ENCODE measurements around the gene MOBP. TPM values are rescaled to one million over a fixed set of nuclear protein-coding genes. Genes with fewer than 3 reads are reported as not detected.

MOBP gene
- total RNA-seq, 4 donors from 2014 or later = 0.08 to 0.47 TPM; not detected in 2

- Histone ChIP-seq H3K4me1 (peaks cover 0 to 6% (median 0%) of the 10 kb centered on the region in 3 donors), H3K36me3 (no peaks in the 10 kb centered on the region), H3K27me3 (no peaks in the 10 kb centered on the region), H3K4me3 (no peak overlapping the region), H3K27ac (no peak overlapping the region), H3K9me3 (no peaks in the 10 kb centered on the region)
- WGBS, 2 donors (ENCODE audit: low coverage in 1 of 2) = 88 to 95% methylated on average over 3 to 5 of the region's 5 CpGs
- no peak for ATAC-seq
- TF ChIP-seq POLR2A (IDR thresholded peaks at IDR 0.05) (no peak), POLR2AphosphoS5 (IDR thresholded peaks at IDR 0.05) (no peak), CTCF (IDR thresholded peaks at IDR 0.05) (no peak), EP300 (IDR thresholded peaks at IDR 0.05) (no peak)
Measured at GRCh38 chr3:39432342-39432741, 35.1 kb upstream of the MOBP start.

GRCh38 chr3:39433642-39434041 is 33.8 kb upstream of the MOBP start:
- Histone ChIP-seq H3K27me3 (no peaks in the 10 kb centered on the region), H3K4me1 (peaks cover 0 to 6% (median 0%) of the 10 kb centered on the region in 3 donors), H3K9me3 (no peaks in the 10 kb centered on the region), H3K36me3 (no peaks in the 10 kb centered on the region), H3K27ac (peak overlapping the region in 2 of 4 donors; percentile 53 to 55), H3K4me3 (no peak overlapping the region)
- TF ChIP-seq CTCF (IDR thresholded peaks at IDR 0.05) (no peak), POLR2AphosphoS5 (IDR thresholded peaks at IDR 0.05) (no peak), EP300 (IDR thresholded peaks at IDR 0.05) (no peak), POLR2A (IDR thresholded peaks at IDR 0.05) (no peak)
- no peak for ATAC-seq
- 62% methylated on average over 2 of the region's 3 CpGs; no CpG with 5 or more reads in 1 of the 2 donors for WGBS, 2 donors (ENCODE audit: low coverage in 1 of 2)

- TF ChIP-seq EP300 (IDR thresholded peaks at IDR 0.05) (no peak), CTCF (IDR thresholded peaks at IDR 0.05) (no peak), POLR2A (IDR thresholded peaks at IDR 0.05) (no peak), POLR2AphosphoS5 (IDR thresholded peaks at IDR 0.05) (no peak)
- no peaks in the 10 kb centered on the region for H3K9me3 ChIP-seq
- WGBS, 2 donors (ENCODE audit: low coverage in 1 of 2) = 38 to 63% methylated on average over 1 of the region's 5 CpGs
- peaks cover 0 to 6% (median 0%) of the 10 kb centered on the region in 3 donors for H3K4me1 ChIP-seq
- no peak overlapping the region for H3K4me3 ChIP-seq
- no peak overlapping the region for H3K27ac ChIP-seq
- no peak for ATAC-seq
- no peaks in the 10 kb centered on the region for H3K27me3 ChIP-seq
- no peaks in the 10 kb centered on the region for H3K36me3 ChIP-seq
Measured at GRCh38 chr3:39434574-39434973, 32.9 kb upstream of the MOBP start.

- Histone ChIP-seq H3K27me3 (no peaks in the 10 kb centered on the region), H3K36me3 (no peaks in the 10 kb centered on the region), H3K9me3 (no peaks in the 10 kb centered on the region), H3K4me3 (no peak overlapping the region), H3K27ac (no peak overlapping the region), H3K4me1 (peaks cover 0 to 6% (median 0%) of the 10 kb centered on the region in 3 donors)
- WGBS, 2 donors (ENCODE audit: low coverage in 1 of 2) = 70% methylated on average over 1 of the region's 1 CpG; no CpG with 5 or more reads in 1 of the 2 donors
- TF ChIP-seq POLR2AphosphoS5 (IDR thresholded peaks at IDR 0.05) (no peak), CTCF (IDR thresholded peaks at IDR 0.05) (no peak), POLR2A (IDR thresholded peaks at IDR 0.05) (no peak), EP300 (IDR thresholded peaks at IDR 0.05) (no peak)
- ATAC-seq = no peak
Measured at GRCh38 chr3:39435006-39435748, 32.3 kb upstream of the MOBP start.

DNA sequence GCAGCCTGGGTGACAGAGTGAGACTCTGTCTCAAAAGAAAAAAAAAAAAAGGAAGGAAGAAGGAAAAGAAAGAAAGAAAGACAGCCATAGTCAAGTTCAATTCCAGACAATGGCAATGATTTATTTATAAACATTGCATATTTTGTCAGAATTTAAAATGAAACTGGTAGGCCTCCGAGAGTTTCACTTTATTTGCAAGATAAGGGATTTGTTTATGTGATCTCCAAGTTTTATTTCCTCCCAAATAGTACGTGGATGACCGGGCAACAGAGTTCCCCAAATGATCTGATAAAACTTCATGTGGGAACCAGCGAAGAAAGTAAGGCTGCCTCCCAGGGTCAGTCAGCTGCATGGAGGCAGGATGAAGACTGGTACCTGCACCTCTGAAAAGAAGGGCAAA is 28.6 kb upstream of the MOBP start:
- ATAC-seq = no peak
- H3K27me3 ChIP-seq = no peaks in the 10 kb centered on the region
- TF ChIP-seq POLR2A (IDR thresholded peaks at IDR 0.05) (no peak), POLR2AphosphoS5 (IDR thresholded peaks at IDR 0.05) (no peak), EP300 (IDR thresholded peaks at IDR 0.05) (no peak), CTCF (IDR thresholded peaks at IDR 0.05) (no peak)
- H3K36me3 ChIP-seq = no peaks in the 10 kb centered on the region
- H3K4me3 ChIP-seq = no peak overlapping the region
- no peaks in the 10 kb centered on the region for H3K9me3 ChIP-seq
- H3K4me1 ChIP-seq = no peaks in the 10 kb centered on the region
- 49 to 60% methylated on average over 3 to 4 of the region's 4 CpGs for WGBS, 2 donors (ENCODE audit: low coverage in 1 of 2)
- no peak overlapping the region for H3K27ac ChIP-seq
